Fibroblast of villous mesenchyme (primary cell): ENCODE measurements around the gene HAPLN3. TPM values are rescaled to one million over a fixed set of nuclear protein-coding genes. Genes with fewer than 3 reads are reported as not detected.

Experiments used
- DNase-seq: peaks from one replicate; pipeline ENCODE4 v3.0.0-alpha.2; 2010; ENCODE audit warnings: low read depth
- H3K4me3 ChIP-seq: 2 replicates; pipeline ENCODE4 v1.5.1; 2011; ENCODE audit warnings: low read depth, mild to moderate bottlenecking, low read length
- total RNA-seq: library from RNA; depleted of rRNA; stranded (reverse); fragments of >200 nt; gene quantifications from 2 replicates; pipeline ENCODE4 v1.2.3, GENCODE V29; 2012
- TF ChIP-seq, protein P1 (sequence below): IDR thresholded peaks from 2 replicates; pipeline ENCODE4 v1.5.1; 2012; ENCODE audit warnings: low read depth, mild to moderate bottlenecking, low read length; ENCODE audit not compliant: insufficient read depth

The HAPLN3 gene
- total RNA-seq, 1 donor = 5.2 TPM

DNA sequence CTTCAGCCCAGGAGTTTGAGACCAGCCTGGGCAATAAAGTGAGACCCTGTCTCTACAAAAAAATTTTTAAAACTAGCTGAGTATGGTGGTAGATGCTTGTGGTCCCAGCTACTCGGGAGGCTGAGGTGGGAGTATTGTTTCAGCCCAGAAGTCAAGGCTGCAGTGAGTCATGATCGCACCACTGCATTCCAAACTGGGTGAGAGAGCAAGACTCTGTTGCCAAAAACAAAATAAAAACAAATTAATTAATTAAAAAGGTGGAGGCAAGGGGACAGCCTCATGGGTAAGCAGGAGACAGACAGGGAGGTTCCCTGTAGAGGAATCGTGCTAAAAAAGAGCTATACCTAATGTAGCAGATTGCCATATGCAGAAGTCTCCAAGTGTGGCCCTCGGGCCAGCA is 12.6 kb downstream of the HAPLN3 start:
- DNase-seq = peak; percentile 39
- TF ChIP-seq, protein P1, sequence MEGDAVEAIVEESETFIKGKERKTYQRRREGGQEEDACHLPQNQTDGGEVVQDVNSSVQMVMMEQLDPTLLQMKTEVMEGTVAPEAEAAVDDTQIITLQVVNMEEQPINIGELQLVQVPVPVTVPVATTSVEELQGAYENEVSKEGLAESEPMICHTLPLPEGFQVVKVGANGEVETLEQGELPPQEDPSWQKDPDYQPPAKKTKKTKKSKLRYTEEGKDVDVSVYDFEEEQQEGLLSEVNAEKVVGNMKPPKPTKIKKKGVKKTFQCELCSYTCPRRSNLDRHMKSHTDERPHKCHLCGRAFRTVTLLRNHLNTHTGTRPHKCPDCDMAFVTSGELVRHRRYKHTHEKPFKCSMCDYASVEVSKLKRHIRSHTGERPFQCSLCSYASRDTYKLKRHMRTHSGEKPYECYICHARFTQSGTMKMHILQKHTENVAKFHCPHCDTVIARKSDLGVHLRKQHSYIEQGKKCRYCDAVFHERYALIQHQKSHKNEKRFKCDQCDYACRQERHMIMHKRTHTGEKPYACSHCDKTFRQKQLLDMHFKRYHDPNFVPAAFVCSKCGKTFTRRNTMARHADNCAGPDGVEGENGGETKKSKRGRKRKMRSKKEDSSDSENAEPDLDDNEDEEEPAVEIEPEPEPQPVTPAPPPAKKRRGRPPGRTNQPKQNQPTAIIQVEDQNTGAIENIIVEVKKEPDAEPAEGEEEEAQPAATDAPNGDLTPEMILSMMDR = no peak

DNA sequence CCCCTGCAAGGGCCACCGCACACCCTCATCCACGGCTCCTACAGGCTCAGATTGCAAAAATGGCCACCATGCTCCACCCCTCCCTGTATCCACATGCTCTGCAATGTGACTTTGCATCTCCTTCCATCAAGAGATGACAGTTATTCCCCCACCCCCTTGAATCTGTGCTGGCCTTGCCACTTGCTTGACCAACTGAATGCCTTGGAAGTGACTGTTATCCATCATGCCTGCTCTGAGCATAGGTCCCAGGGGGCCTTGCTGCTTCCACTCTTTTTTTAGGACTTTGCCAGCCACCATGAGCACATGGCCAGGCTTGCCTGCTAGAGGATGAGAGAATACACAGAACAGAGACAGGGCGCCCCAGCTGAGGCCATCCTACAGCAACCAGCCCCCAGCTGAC is 13.6 kb downstream of the HAPLN3 start:
- TF ChIP-seq, protein P1 = no peak
- no peak for DNase-seq
- H3K4me3 ChIP-seq = no peak overlapping the region

More for the DNA sequence above, 12.6 kb downstream of the HAPLN3 start:
- H3K4me3 ChIP-seq = no peak overlapping the region

DNA sequence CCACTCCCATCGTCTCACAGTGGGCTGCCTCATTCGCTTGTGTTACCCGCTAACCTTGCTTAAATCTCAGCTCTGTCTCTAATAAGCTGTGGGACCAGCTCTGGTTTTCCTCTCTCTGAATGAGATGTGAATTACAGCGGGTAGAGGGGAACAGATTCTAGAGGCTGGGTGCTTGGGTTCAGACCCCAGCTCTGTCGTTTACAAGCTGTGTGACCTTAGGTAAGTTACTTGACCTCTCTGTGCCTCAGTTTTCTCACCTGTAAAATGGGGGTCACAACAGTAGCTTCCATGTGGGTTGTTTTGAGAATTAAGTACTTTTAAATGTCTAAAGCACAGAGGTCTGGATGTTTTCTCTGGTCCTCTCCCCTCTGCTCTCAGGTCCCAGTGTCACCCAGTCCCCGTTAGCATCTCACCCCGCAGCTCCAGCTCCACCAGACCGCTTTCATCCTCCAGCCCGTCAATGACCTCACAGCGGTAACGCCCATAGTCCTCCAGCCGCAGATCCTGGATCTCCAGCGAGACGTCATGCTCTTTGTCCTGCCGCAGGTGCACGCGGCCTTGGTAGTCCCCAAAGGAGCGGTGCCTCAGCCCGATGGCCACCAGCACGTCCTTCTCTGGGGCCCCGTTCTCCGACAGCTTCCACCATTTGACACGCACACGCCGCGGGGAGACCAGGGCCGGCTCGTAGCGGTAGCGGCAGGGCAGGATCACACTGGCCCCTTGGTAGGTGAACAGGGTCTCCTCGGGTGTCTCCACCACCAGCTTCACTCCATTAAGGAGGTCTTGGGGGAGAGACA is 14.2 kb downstream of the HAPLN3 start:
- TF ChIP-seq, protein P1 = no peak
- no peak for DNase-seq
- no peak overlapping the region for H3K4me3 ChIP-seq

DNA sequence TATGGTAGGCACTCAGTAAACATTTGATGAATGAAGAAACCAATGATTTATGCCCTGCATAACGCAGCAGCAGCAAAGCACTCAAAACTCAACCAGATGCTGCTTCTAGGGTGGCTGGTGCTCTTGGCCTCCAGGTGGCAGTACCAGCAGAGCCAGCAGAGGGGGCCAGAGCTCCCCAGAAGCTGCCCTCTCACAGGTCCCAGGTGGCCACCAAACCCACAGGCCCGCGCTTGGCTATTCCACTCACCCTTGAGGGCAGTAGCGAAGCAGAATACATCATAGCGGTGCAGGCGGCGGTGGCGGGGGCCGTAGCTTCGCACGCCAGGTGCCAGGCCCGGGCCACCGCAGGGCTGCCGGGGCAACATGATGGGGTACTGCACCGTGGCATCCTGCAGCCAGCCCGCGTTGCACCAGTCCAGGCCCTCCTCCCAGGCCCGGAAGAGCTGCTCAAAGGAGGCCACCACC is 16.6 kb downstream of the HAPLN3 start:
- TF ChIP-seq, protein P1 = peak; percentile 90
- no peak overlapping the region for H3K4me3 ChIP-seq
- peak; percentile 60 for DNase-seq

DNA sequence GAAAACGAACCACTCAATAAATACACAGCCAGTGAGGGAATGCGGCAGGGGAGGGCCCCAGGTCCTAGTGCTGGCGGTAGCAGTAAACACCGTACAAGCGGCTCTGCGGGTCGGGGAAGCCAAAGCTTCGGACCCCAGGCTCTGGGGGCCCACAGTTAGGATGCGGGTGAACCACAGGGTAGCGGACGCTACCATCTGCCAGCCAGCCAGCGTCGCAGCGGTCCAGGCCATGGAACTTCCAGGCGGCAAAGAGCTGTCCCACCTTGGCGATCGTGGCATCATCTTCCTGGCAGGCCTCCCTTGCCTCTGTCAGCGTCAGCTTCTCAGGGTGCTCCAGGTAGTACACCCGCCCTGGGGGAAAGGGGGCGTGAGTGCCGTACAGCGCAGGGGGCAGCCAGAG is 17.4 kb downstream of the HAPLN3 start:
- DNase-seq = no peak
- TF ChIP-seq, protein P1 = no peak
- no peak overlapping the region for H3K4me3 ChIP-seq

DNA sequence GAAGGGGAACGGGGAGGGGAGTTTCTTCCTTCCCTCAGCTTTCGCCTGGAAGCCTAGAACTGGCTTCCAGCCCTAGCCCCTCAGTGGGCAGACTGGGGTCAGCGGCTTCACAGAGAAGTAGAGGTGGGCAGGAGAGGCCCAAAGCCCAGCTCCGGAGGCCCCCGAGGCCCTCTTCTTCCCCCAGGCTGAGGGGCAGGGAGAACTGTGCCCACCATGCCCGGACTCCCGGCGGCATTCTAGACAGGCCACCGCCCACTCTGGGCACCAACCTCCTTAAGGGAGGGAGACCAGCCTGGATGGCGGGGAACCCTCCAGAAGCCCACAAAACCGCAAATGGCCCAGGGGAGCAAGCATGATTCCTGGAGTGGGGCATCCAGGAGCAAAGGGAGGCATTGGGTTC is 17.9 kb downstream of the HAPLN3 start:
- no peak for DNase-seq
- TF ChIP-seq, protein P1 = no peak
- no peak overlapping the region for H3K4me3 ChIP-seq
